Peyer's patch (tissue), 4 donors: ENCODE results near the gene ANGPTL2. TPM values are rescaled to one million over a fixed set of nuclear protein-coding genes. Genes with fewer than 3 reads are reported as not detected.

Experiments used
- DNase-seq, 3 donors: peaks; one replicate each; pipeline ENCODE4 v3.0.0-alpha.2; 2017 to 2019
- H3K27ac ChIP-seq, 4 donors: fragments of 200-600 bp; sonication (generic); one replicate each; pipeline ENCODE4 v1.5.1; 2016 to 2019
- H3K27me3 ChIP-seq, 2 donors: fragments of 200-600 bp; sonication (generic); one replicate each; pipeline ENCODE4 v1.5.1; 2019
- H3K36me3 ChIP-seq, 3 donors: fragments of 200-600 bp; sonication (generic); one replicate each; pipeline ENCODE4 v1.5.1; 2016 to 2019
- H3K4me1 ChIP-seq, 4 donors: fragments of 200-600 bp; sonication (generic); one replicate each; pipeline ENCODE4 v1.5.1; 2016 to 2019
- H3K4me3 ChIP-seq, 4 donors: fragments of 200-600 bp; sonication (generic); 1 replicate in 3 of 4; 2 replicates in 1 of 4; pipeline ENCODE4 v1.5.1; 2016 to 2019; ENCODE audit warnings: mild to moderate bottlenecking in 1 of 4
- H3K9me3 ChIP-seq, 4 donors: fragments of 200-600 bp; sonication (generic); one replicate each; pipeline ENCODE4 v1.5.1; 2016 to 2019; ENCODE audit warnings: mild to moderate bottlenecking in 1 of 4
- CTCF ChIP-seq, 6 experiments: fragments of 450-650 bp in 4 of 6; fragments of 200-600 bp in 2 of 6; sonication (generic) in 1 of 6; IDR thresholded peaks; one replicate each; pipeline ENCODE4 v1.5.1; 2017 to 2019; ENCODE audit warnings: antibody characterized with exemption in 6 of 6, mild to moderate bottlenecking in 3 of 6, moderate library complexity in 1 of 6
- POLR2A ChIP-seq, 2 donors: fragments of 450-650 bp; IDR thresholded peaks; one replicate each; pipeline ENCODE4 v1.5.1; 2017; ENCODE audit warnings: antibody characterized with exemption in 2 of 2, mild to moderate bottlenecking in 2 of 2, moderate library complexity in 2 of 2
- total RNA-seq, 4 donors: library from RNA; depleted of rRNA; stranded (reverse); fragments of >200 nt; gene quantifications; one replicate each; pipeline ENCODE4 v1.1.0, GENCODE V29; 2016

The ANGPTL2 gene
- total RNA-seq, 4 donors from 2014 or later: 2.8 to 14.0 (median 11.3) TPM

DNA sequence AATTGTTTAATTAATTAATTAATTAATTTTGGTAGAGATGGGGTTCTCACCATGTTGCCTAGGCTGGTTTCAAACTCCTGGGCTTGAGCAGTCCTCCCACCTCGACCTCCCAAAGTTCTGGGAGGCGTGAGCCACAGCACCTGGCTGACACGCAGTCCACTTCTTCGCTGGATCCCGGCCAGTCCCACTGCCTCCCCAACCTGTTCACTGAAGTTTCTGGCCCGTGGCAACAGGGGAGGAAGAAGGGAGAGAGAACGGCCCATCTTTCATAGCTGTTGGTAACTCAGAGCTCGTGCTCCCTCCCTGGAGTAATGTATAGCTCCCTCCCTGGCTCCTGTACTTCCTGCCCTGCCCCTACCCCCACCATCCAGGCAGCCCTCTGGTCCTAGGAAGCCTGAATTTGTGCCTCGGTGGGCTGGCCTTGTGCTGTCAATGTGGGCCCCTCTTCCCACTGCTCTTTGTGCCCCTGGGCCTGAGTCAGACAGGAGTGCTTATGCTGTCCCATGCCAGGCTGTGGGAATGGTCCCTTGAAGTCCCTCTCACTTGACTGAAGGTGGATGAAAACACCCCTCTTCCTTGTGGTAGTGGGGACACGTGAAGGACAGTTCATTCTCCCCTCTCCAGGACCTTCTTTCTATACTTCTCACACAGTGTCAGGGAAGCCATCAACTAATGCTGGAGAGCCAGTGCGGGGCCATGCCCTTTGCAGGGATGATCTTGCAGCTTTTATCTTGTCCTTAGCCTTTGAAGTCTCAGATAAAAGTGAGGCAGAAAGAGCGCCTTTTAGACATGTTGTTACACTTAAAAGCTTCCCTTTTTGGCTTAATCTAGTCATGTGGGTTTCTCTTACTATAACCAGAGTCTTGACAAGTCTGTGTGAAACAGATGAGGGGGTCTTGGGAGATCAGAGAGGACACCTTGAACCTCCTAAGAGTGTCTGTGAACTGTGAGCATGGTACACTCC is 38.1 kb downstream of the ANGPTL2 start:
- TF ChIP-seq POLR2A (IDR thresholded peaks at IDR 0.05) (no peak), CTCF (IDR thresholded peaks at IDR 0.05) (no peak)
- Histone ChIP-seq H3K9me3 (no peaks in the 10 kb centered on the region), H3K4me1 (no peaks in the 10 kb centered on the region), H3K36me3 (peaks cover 0 to 33% (median 0%) of the 10 kb centered on the region in 3 donors), H3K27me3 (no peaks in the 10 kb centered on the region), H3K27ac (no peak overlapping the region), H3K4me3 (no peak overlapping the region)
- DNase-seq: peak in 1 of 3 donors; percentile 21

DNA sequence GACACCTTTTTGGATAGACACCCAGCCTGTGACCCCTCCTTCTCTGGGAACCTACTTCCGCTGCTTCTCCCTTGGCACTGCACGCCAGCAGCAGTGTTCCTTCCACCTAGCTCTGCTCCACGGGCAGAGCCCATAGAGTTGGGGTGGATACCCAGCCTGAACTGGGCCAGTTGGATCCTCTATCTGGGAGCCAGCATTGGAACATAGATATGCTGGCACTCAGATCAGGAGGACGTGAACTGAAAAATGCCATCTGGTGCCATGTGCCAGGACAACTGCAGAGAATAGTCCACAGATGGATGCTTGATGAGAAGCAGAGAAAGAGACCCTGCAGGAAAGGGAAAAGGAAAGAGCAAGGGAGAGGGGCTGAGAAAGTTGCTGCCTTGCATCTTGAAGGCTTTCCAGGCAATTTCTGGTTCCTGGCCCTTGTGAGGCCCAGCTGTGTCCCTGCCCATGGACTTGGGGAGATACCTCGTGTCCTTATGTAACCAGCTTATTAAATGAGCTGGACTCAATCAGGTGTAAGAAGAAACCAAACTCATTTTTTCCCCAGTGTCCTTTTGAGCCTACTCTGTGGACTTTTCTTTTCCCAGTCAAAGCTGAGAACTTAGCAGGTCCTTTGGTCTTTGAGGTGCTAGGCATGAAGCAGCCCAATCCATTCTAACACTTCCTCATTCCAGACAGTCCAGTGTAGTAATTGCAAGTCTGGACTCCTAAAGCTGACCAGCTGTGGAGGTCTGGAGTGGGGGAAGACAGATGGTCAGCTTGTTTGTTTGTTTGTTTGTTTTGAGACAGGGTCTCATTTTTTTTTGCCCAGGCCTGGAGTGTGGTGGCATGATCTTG is 39.1 kb downstream of the ANGPTL2 start:
- TF ChIP-seq CTCF (IDR thresholded peaks at IDR 0.05) (no peak), POLR2A (IDR thresholded peaks at IDR 0.05) (no peak)
- Histone ChIP-seq H3K27me3 (no peaks in the 10 kb centered on the region), H3K9me3 (no peaks in the 10 kb centered on the region), H3K4me3 (no peak overlapping the region), H3K4me1 (no peaks in the 10 kb centered on the region), H3K27ac (no peak overlapping the region), H3K36me3 (peaks cover 0 to 23% (median 0%) of the 10 kb centered on the region in 3 donors)
- DNase-seq: peak in 1 of 3 donors; percentile 30

- no peaks in the 10 kb centered on the region for H3K9me3 ChIP-seq
- peak in 1 of 3 donors; percentile 14 for DNase-seq
- H3K4me3 ChIP-seq: no peak overlapping the region
- no peaks in the 10 kb centered on the region for H3K4me1 ChIP-seq
- H3K27me3 ChIP-seq: no peaks in the 10 kb centered on the region
- peaks cover 0 to 12% (median 0%) of the 10 kb centered on the region in 3 donors for H3K36me3 ChIP-seq
- no peak overlapping the region for H3K27ac ChIP-seq
- no peak for TF ChIP-seq POLR2A (IDR thresholded peaks at IDR 0.05)
- no peak for TF ChIP-seq CTCF (IDR thresholded peaks at IDR 0.05)
Observed at GRCh38 chr9:127081250-127082185, 40.9 kb downstream of the ANGPTL2 start.

- DNase-seq: no peak
- H3K4me3 ChIP-seq: no peak overlapping the region
- H3K36me3 ChIP-seq: peaks cover 0 to 12% (median 0%) of the 10 kb centered on the region in 3 donors
- peaks cover 0 to 4% (median 0%) of the 10 kb centered on the region in 4 donors for H3K4me1 ChIP-seq
- H3K9me3 ChIP-seq: no peaks in the 10 kb centered on the region
- no peak for TF ChIP-seq POLR2A (IDR thresholded peaks at IDR 0.05)
- TF ChIP-seq CTCF (IDR thresholded peaks at IDR 0.05): no peak
- H3K27ac ChIP-seq: no peak overlapping the region
- no peaks in the 10 kb centered on the region for H3K27me3 ChIP-seq
Observed at GRCh38 chr9:127079446-127080140, 42.8 kb downstream of the ANGPTL2 start.
